ENCODE measurements around the gene UBA6.

UBA6 gene

GRCh38 chr4:67660418-67660817 is 40.5 kb downstream of the UBA6 start:
- TF ChIP-seq GATA3 (IDR thresholded peaks at IDR 0.05; ENCODE audit: low read depth, low read length) (no peak), GATA2 (IDR thresholded peaks at IDR 0.05; ENCODE audit: low read depth, low read length) (no peak)

- TF ChIP-seq GATA3 (IDR thresholded peaks at IDR 0.05; ENCODE audit: low read depth, low read length): no peak
- no peak for TF ChIP-seq GATA2 (IDR thresholded peaks at IDR 0.05; ENCODE audit: low read depth, low read length)
These were observed 41.9 kb downstream of the UBA6 start for GRCh38 chr4:67659065-67659464.

- no peak for TF ChIP-seq GATA2 (IDR thresholded peaks at IDR 0.05; ENCODE audit: low read depth, low read length)
- no peak for TF ChIP-seq GATA3 (IDR thresholded peaks at IDR 0.05; ENCODE audit: low read depth, low read length)
These were observed 42.7 kb downstream of the UBA6 start for GRCh38 chr4:67658302-67658701.

GRCh38 chr4:67651536-67651935 is 49.4 kb downstream of the UBA6 start:
- no peak for TF ChIP-seq GATA3 (IDR thresholded peaks at IDR 0.05; ENCODE audit: low read depth, low read length)
- no peak for TF ChIP-seq GATA2 (IDR thresholded peaks at IDR 0.05; ENCODE audit: low read depth, low read length)

- TF ChIP-seq GATA2 (IDR thresholded peaks at IDR 0.05; ENCODE audit: low read depth, low read length): no peak
- no peak for TF ChIP-seq GATA3 (IDR thresholded peaks at IDR 0.05; ENCODE audit: low read depth, low read length)
These were observed 62.8 kb downstream of the UBA6 start for GRCh38 chr4:67638136-67638535.

- no peak for TF ChIP-seq GATA2 (IDR thresholded peaks at IDR 0.05; ENCODE audit: low read depth, low read length)
These were observed 65.6 kb downstream of the UBA6 start for GRCh38 chr4:67635331-67635730.

- TF ChIP-seq GATA2 (IDR thresholded peaks at IDR 0.05; ENCODE audit: low read depth, low read length) (no peak), GATA3 (IDR thresholded peaks at IDR 0.05; ENCODE audit: low read depth, low read length) (no peak)
These were observed 66.2 kb downstream of the UBA6 start for GRCh38 chr4:67634741-67635140.

- no peak for TF ChIP-seq GATA3 (IDR thresholded peaks at IDR 0.05; ENCODE audit: low read depth, low read length)
- TF ChIP-seq GATA2 (IDR thresholded peaks at IDR 0.05; ENCODE audit: low read depth, low read length): no peak
These were observed 68.5 kb downstream of the UBA6 start for GRCh38 chr4:67632492-67632891.

GRCh38 chr4:67624939-67625338 is 76.0 kb downstream of the UBA6 start:
- TF ChIP-seq GATA2 (IDR thresholded peaks at IDR 0.05; ENCODE audit: low read depth, low read length) (0 out of 2 replicates have a peak, but pooled peaks have one; percentile 17), GATA3 (IDR thresholded peaks at IDR 0.05; ENCODE audit: low read depth, low read length) (no peak)

GRCh38 chr4:67616478-67616877 is 84.5 kb downstream of the UBA6 start:
- TF ChIP-seq GATA2 (IDR thresholded peaks at IDR 0.05; ENCODE audit: low read depth, low read length): no peak
- TF ChIP-seq GATA3 (IDR thresholded peaks at IDR 0.05; ENCODE audit: low read depth, low read length): no peak

- TF ChIP-seq GATA2 (IDR thresholded peaks at IDR 0.05; ENCODE audit: low read depth, low read length): no peak
- no peak for TF ChIP-seq GATA3 (IDR thresholded peaks at IDR 0.05; ENCODE audit: low read depth, low read length)
These were observed 85.8 kb downstream of the UBA6 start for GRCh38 chr4:67615119-67615518.

- TF ChIP-seq GATA2 (IDR thresholded peaks at IDR 0.05; ENCODE audit: low read depth, low read length): no peak
- no peak for TF ChIP-seq GATA3 (IDR thresholded peaks at IDR 0.05; ENCODE audit: low read depth, low read length)
These were observed 86.8 kb downstream of the UBA6 start for GRCh38 chr4:67614186-67614585.

GRCh38 chr4:67608027-67608426 is 92.9 kb downstream of the UBA6 start:
- TF ChIP-seq GATA2 (IDR thresholded peaks at IDR 0.05; ENCODE audit: low read depth, low read length): no peak
- no peak for TF ChIP-seq GATA3 (IDR thresholded peaks at IDR 0.05; ENCODE audit: low read depth, low read length)

GRCh38 chr4:67604749-67605148 is 96.2 kb downstream of the UBA6 start:
- TF ChIP-seq GATA2 (IDR thresholded peaks at IDR 0.05; ENCODE audit: low read depth, low read length): no peak
- no peak for TF ChIP-seq GATA3 (IDR thresholded peaks at IDR 0.05; ENCODE audit: low read depth, low read length)

GRCh38 chr4:67604029-67604381 is 97.0 kb downstream of the UBA6 start:
- no peak for TF ChIP-seq GATA3 (IDR thresholded peaks at IDR 0.05; ENCODE audit: low read depth, low read length)

- TF ChIP-seq GATA2 (IDR thresholded peaks at IDR 0.05; ENCODE audit: low read depth, low read length) (no peak), GATA3 (IDR thresholded peaks at IDR 0.05; ENCODE audit: low read depth, low read length) (no peak)
These were observed 97.5 kb downstream of the UBA6 start for GRCh38 chr4:67603310-67604028.

Data from SH-SY5Y (cell line).